EH (cell line): ENCODE measurements around the gene PATL1.

Experiments
- DNase-seq: peaks from one replicate; pipeline ENCODE4 v3.0.0-alpha.2; 2015; ENCODE audit warnings: low read depth

PATL1 gene

DNA sequence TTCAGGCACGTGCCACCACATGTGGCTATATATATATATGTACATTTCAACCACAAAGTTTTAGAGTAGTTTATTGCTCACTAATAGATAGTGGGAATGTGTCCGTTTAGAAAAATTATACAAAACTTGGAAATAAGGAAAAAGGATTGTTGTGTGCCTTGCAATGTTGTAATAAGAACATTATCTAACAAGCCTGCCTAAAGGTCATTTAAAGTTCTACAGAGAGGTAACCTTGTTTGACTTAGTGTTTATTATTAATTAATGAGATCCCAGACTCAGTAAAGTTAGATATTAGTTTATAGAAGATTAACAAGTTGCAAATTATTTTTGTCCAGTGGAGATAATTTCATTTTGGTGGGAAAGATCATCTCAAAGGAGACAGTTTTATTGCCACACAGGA is 5.5 kb upstream of the PATL1 start:
- no peak for DNase-seq

DNA sequence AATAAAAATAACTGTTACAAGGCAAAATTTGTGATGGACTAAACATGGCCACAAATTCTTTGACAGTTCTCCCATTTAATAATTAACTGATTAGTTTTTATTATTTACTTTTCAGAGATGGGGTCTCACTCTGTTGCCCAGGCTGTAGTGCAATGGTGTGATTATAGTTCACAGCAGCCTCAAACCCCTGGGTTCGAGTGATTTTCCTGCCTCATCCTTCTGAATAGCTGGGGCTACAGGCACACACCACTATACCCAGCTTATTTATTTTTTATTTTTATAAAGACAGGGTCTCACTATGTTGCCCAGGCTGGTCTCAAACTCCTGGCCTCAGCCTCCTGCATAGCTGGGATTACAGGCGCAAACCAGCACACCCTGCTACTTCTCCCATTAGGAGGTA is 4.5 kb upstream of the PATL1 start:
- no peak for DNase-seq

DNA sequence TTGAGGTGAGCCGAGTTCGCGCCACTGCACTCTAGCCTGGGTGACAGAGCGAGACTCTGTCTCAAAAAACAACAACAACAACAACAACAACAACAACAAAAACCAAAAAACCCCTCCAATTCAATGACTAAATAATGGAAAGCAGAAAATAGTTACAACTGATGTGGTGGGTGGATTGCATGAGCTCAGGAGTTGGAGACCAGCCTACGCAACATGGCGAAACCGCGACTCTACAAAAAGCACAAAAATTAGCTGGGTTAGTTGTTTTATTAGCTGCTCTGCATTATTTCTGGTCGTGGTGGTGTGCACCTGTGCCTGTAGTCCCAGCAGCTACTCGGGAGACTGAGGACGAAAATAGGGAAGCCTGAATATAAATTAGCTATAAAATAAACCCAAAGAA is 2.6 kb upstream of the PATL1 start:
- no peak for DNase-seq

GRCh38 chr11:59669611-59670009 is 773 bp upstream of the PATL1 start:
- peak; percentile 66 for DNase-seq

GRCh38 chr11:59668188-59668949 is 468 bp downstream of the PATL1 start:
- DNase-seq = peak; percentile 64

DNA sequence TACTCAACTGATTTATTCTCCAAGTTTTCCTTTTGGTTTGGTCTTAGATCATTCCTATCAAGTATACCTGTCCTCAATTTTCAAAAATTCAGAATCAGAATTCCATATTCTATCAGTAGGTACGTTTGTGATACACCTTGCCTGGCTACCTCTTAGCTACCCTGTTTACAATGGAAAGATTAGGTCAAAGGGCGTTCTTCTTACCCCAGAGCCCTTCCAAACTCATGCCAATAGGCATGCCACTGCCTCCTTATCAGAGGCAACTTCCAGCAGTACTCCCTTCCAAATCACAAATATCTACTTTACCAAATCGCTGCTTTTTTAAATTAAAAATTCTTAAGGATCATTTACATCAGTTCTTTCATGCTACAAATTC is 1.0 kb downstream of the PATL1 start:
- DNase-seq = no peak

DNA sequence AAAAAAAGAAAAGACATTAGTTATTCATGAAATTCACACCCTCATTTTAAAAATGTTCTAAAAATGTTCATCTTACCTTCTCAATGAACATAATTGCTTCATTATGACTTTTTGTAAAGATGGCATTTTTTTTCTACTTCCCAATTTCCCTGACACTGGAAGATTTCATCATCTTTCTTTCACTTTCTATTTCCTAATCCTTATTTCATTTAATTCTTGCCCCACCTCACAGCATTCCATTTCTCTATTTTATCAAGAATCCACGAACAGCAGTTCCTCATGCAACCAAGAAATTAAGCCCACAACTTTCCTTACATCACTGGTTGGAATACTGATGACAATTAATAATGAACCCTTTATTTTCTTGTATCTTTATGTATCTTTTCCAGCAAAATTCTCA is 1.9 kb downstream of the PATL1 start:
- peak; percentile 31 for DNase-seq

DNA sequence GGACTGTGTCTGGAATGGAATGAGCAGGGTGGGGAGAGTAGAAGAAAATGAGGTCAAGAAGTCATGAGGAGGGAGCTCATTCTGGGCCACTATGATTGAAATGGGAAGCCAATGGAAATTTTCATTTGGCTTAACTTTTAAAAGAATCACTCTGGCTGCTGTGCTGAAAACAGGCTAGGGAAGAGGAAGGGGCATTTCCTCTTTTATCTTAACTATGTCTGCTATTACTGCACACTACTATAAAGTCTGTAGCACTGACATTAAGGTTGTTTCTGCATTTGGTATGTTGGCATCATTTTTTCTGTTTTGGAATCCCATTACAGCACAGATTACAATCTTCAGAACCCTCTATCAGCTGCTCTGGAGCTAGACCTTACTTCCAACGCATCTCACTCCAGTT is 8.2 kb downstream of the PATL1 start:
- DNase-seq = no peak

DNA sequence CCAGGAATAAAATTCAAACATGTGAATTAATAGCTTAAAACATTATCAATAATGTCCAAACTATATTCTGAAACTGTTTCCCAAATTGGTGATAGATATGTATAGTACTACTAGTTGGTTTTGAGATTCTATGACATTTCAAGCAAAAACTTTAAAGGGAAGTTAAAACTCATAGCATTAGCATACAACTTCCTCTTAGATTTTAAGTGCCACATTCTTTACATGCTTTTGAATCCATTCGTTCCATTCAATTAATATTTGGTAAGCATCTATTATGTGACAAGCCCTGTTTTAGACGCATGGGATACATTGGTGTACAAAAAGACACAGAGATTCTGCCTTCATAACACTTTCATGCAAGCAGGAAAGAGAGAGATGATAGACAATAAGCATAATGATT is 8.9 kb downstream of the PATL1 start:
- DNase-seq = peak; percentile 20

- no peak for DNase-seq
Observed at GRCh38 chr11:59658036-59658435, 10.8 kb downstream of the PATL1 start.

DNA sequence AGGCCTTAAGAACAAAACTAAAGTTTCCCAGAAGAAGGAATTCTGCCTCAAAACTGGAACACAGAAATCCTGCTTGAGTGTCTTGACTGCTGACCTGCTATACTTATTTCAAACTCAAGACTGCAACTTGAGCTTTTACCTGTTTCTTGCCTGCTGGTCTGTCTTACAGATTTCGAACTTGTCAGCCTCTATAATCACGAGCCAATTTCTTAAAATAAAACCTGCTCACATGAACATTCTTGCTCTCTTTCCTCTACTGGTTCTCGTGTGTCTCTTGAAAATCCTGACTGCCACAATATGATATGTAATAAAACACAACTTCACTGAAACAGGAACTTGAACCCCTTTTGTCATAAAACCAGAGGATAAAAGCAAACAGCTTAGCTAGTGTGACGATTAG is 13.9 kb downstream of the PATL1 start:
- DNase-seq = no peak

DNA sequence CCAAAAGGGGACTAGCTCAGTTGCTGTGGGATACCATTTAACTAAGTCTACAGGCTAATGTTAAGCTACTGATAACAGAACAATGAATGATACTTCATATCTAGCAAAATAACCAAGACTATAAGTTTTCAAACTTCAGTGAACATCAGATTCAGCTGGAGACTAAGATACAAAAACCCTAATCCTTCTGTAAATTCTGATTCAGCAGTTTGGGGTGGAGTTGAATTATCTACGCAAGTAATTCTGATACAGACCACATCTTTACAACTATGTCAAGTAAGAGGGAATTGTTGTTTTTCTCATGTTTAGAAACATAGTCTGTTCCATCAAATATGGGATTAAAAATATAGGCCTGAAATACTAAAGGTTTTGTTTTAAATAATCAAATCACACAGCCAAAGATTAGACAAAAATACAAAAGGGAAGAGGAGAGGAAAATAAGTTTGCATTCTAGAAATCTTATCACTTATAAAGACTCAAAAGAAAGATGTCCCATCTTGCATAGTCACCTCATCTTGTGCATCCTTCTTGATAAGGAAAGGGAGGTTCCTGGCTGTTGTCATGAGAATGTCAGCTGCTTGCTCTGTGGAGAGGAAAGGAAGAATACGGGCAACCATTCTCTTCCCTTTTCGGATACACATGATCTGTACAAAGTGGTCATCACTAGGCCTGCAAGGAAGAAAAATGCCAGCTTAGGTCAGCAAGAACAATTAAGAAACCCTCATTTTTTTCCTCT is 21.4 kb downstream of the PATL1 start:
- no peak for DNase-seq

GRCh38 chr11:59644528-59644927 is 24.3 kb downstream of the PATL1 start:
- DNase-seq = no peak

DNA sequence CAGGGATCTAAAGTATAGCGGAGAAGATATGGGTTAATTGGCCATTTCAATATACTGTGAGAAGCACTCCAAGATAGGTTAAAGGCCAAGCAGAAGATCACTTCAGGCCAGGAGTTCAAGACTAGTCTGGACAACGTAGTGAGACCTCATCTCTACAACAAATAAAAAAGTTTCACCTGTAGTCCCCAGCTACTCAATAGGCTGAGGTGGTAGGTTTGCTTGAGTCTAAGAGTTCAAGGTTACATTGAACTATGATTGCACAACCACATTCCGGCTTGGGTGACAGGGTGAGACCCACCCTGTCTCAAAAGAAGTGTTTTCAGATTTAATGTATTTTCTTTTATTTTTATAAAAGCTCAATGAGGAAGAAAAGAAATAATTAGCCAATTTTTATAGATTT is 25.4 kb downstream of the PATL1 start:
- DNase-seq = no peak

DNA sequence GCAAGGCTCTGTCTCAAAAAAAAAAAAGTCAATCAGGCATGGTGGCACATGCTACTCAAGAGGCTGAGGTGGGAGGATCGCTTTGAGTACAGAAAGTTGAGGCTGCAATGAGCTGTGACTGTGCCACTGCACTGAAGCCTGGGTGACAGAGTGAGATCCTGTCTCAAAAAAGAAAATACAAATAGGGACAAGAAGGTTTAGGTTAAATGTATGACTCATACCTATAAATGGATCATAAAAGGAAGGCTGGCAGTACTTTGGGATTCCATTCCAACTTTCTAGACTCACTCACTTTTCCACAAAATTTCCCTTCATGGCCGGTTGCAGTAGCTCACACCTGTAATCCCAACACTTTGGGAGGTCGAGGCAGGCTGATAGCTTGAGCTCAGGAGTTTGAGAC is 27.7 kb downstream of the PATL1 start:
- peak; percentile 43 for DNase-seq

- no peak for DNase-seq
Observed at GRCh38 chr11:59630493-59630892, 38.3 kb downstream of the PATL1 start.

DNA sequence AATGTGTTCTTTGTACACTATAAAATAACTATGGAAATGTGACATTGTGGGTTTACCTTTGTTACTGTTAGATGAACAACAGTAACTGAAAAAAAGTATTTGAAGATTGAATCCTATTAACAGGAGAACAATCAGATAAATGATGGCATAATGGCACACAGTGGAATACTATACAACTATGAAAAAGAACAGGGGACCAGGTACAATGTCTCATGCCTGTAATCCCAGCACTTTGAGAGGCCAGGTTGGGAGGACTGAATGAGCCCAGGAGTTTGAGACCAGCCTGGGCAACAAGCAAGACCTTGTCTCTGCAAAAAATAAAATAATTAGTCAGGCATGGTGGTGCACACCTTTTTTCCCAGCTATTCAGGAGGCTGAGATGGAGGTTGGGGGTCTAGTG is 38.8 kb downstream of the PATL1 start:
- DNase-seq = no peak

GRCh38 chr11:59626969-59627368 is 41.9 kb downstream of the PATL1 start:
- peak; percentile 35 for DNase-seq

- no peak for DNase-seq
Observed at GRCh38 chr11:59625703-59626102, 43.1 kb downstream of the PATL1 start.

DNA sequence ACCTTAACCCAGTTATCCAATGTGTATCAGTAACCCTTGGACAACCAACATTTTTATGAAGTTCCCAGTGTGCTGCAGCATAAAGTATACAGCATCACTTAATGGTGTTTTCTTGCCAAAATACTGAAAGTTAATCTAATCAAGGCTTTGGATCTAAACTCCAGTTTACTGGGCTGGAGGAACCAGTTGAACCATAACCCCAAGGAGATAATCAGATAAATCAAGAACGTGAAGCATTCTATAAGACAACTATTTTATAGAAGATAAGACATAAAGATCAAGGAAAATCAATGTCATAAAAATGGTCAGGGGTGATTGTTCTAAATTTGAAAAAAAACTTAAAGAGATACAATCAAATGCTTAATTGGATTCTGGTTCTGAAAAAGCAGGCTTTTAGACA is 51.0 kb downstream of the PATL1 start:
- no peak for DNase-seq

- no peak for DNase-seq
Observed at GRCh38 chr11:59616396-59616982, 52.3 kb downstream of the PATL1 start.

GRCh38 chr11:59615637-59616395 is 53.0 kb downstream of the PATL1 start, which contains the start of gene OSBP:
Gene OSBP, minus strand, starts transcription at chr11:59615774. Its CDS starts 110 bp downstream, at chr11:59615664.
- peak; percentile 100 for DNase-seq
